NCI-H187 treated with DMSO at 0.1 percent for 48 hours (cell line): Measurements from ENCODE around the gene PPP1R9A.

Source experiments
- DNase-seq: peaks from one replicate; lab custom pipeline; 2025; lab: John Stamatoyannopoulos, UW

The PPP1R9A gene

GRCh38 chr7:95321720-95322119 lies 414.3 kb downstream of the PPP1R9A start:
- no peak for DNase-seq

- no peak for DNase-seq
Measured at GRCh38 chr7:95322396-95322795, 415.0 kb downstream of the PPP1R9A start.

- no peak for DNase-seq
Measured at GRCh38 chr7:95322854-95323253, 415.5 kb downstream of the PPP1R9A start.

GRCh38 chr7:95323410-95324129 lies 416.2 kb downstream of the PPP1R9A start:
- DNase-seq = no peak

- DNase-seq = no peak
Measured at GRCh38 chr7:95324431-95324830, 417.0 kb downstream of the PPP1R9A start, which contains the start of gene PON1. PON1 (minus strand) TSS chr7:95324532; CDS start chr7:95324475, 57 bp downstream.

- no peak for DNase-seq
Measured at GRCh38 chr7:95327356-95327755, 420.0 kb downstream of the PPP1R9A start.

- no peak for DNase-seq
Measured at GRCh38 chr7:95330204-95330960, 423.0 kb downstream of the PPP1R9A start.

- DNase-seq = no peak
Measured at GRCh38 chr7:95330961-95331337, 423.6 kb downstream of the PPP1R9A start.

- no peak for DNase-seq
Measured at GRCh38 chr7:95334447-95334846, 427.1 kb downstream of the PPP1R9A start.

GRCh38 chr7:95335093-95335492 lies 427.7 kb downstream of the PPP1R9A start:
- no peak for DNase-seq

- no peak for DNase-seq
Measured at GRCh38 chr7:95338832-95339231, 431.4 kb downstream of the PPP1R9A start.

GRCh38 chr7:95340491-95340890 lies 433.1 kb downstream of the PPP1R9A start:
- DNase-seq = no peak

- no peak for DNase-seq
Measured at GRCh38 chr7:95342029-95342428, 434.6 kb downstream of the PPP1R9A start.

GRCh38 chr7:95342642-95343307 lies 435.4 kb downstream of the PPP1R9A start:
- no peak for DNase-seq
